Transverse colon (tissue), 3 donors: ENCODE data around the gene CAPN13.

Source experiments
- CTCF ChIP-seq, 5 experiments: fragments of 200-600 bp in 3 of 5; fragments of 450-650 bp in 2 of 5; sonication (generic) in 3 of 5; IDR thresholded peaks; 1 replicate in 2 of 5; 2 replicates in 3 of 5; pipeline ENCODE4 v1.5.1; 2016 to 2017; ENCODE audit warnings: antibody characterized with exemption in 5 of 5, inconsistent platforms in 3 of 5, mild to moderate bottlenecking in 2 of 5, moderate library complexity in 1 of 5
- POLR2A ChIP-seq: fragments of 450-650 bp; IDR thresholded peaks from one replicate; pipeline ENCODE4 v1.6.1; 2016; ENCODE audit warnings: antibody characterized with exemption, mild to moderate bottlenecking, moderate library complexity

DNA sequence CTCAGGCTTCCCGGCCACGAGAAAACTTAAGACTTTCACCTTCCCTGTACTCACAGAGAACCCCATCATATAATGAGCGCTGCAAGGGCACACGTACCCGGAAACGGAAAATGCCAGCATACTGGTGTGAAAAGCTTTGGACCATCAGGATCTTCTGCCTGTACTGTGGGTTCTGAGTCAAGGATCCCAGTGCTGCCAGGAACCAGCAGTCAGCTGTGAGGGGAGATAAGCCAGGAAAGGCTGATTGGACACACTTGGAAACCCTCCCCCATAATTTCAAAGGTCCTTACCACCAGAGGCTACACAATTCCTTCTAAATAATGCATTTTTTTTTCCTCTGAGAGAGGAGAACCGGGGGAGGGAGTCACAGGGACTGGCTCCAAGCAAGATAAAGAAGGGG, 31.4 kb downstream of the CAPN13 start:
- TF ChIP-seq CTCF (IDR thresholded peaks at IDR 0.05), result no peak
- no peak for TF ChIP-seq POLR2A
